PC-9 (cell line): ENCODE results near the gene URB2. TPM values are rescaled to one million over a fixed set of nuclear protein-coding genes. Genes with fewer than 3 reads are reported as not detected.

Source experiments
- BruUV-seq: library from RNA; stranded (reverse); fragments of 400-500 nt; replicated peaks from 2 replicates; lab custom pipeline; 2021; lab: Mats Ljungman, UMichigan
- CTCF ChIA-PET: fragments of 300-600 bp; sonication (Branson Sonifier 250); formaldehyde crosslinking; loops from one replicate; lab custom pipeline; 2022; ENCODE audit warnings: antibody characterized with exemption; lab: Charles Lee
- POLR2A ChIA-PET: fragments of 300-600 bp; sonication (Branson Sonifier 250); formaldehyde crosslinking; loops from one replicate; lab custom pipeline; 2022; ENCODE audit warnings: antibody characterized with exemption; ENCODE audit not compliant: unreplicated experiment; lab: Charles Lee
- DNase-seq, 2 experiments: peaks; one replicate each; pipeline versions ENCODE4 v3.0.0 to v3.0.0-alpha.2; 2015 to 2022; ENCODE audit warnings: mixed read lengths in 1 of 2
- H2AFZ ChIP-seq: fragments of 200-600 bp; sonication (generic); 2 replicates; pipeline ENCODE4 v1.8.1; 2017; ENCODE audit warnings: antibody characterized with exemption
- H3F3A ChIP-seq: fragments of 200-600 bp; sonication (generic); 2 replicates; pipeline ENCODE4 v1.8.1; 2017; ENCODE audit warnings: antibody characterized with exemption, mild to moderate bottlenecking, low read depth; ENCODE audit not compliant: insufficient read depth
- H3K27ac ChIP-seq: fragments of 200-600 bp; sonication (generic); 2 replicates; pipeline ENCODE4 v1.6.1; 2016; ENCODE audit warnings: mixed run types
- H3K27me3 ChIP-seq: fragments of 200-600 bp; sonication (generic); 2 replicates; pipeline ENCODE4 v1.6.1; 2016; ENCODE audit warnings: low read depth, mixed run types; ENCODE audit not compliant: insufficient read depth
- H3K36me3 ChIP-seq: fragments of 200-600 bp; sonication (generic); 2 replicates; pipeline ENCODE4 v1.6.1; 2016; ENCODE audit warnings: low read depth, mixed run types
- H3K4me1 ChIP-seq: fragments of 200-600 bp; sonication (generic); replicated peaks from 2 replicates; pipeline ENCODE4 v1.6.1; 2016; ENCODE audit warnings: mixed run types; ENCODE audit not compliant: insufficient read depth
- H3K4me2 ChIP-seq: fragments of 200-600 bp; sonication (generic); 2 replicates; pipeline ENCODE4 v1.6.1; 2017; ENCODE audit warnings: mixed run types
- H3K4me3 ChIP-seq: fragments of 200-600 bp; sonication (generic); 2 replicates; pipeline ENCODE4 v1.6.1; 2016; ENCODE audit warnings: mixed run types
- H3K79me2 ChIP-seq: fragments of 200-600 bp; sonication (generic); 2 replicates; pipeline ENCODE4 v1.6.1; 2017; ENCODE audit warnings: low read depth, mixed run types
- H3K9me2 ChIP-seq: fragments of 200-600 bp; sonication (generic); 2 replicates; pipeline ENCODE4 v1.8.1; 2017; ENCODE audit warnings: mild to moderate bottlenecking; ENCODE audit not compliant: insufficient read depth
- H3K9me3 ChIP-seq: fragments of 200-600 bp; sonication (generic); 2 replicates; pipeline ENCODE4 v1.8.1; 2016; ENCODE audit warnings: low read depth; ENCODE audit not compliant: insufficient read depth
- H4K20me1 ChIP-seq: fragments of 200-600 bp; sonication (generic); 2 replicates; pipeline ENCODE4 v1.8.1; 2017; ENCODE audit not compliant: insufficient read depth
- CTCF ChIP-seq: fragments of 200-600 bp; sonication (generic); conservative IDR thresholded peaks from 2 replicates; pipeline ENCODE4 v1.6.1; 2017; ENCODE audit warnings: mixed run types, antibody characterized with exemption, mild to moderate bottlenecking, moderate library complexity
- EZH2 ChIP-seq: fragments of 200-600 bp; sonication (generic); IDR thresholded peaks from 2 replicates; pipeline ENCODE4 v1.8.0; 2017; ENCODE audit warnings: antibody characterized with exemption, low read depth
- intact Hi-C: fragments of 100-400 bp; cut with micrococcal nuclease; formaldehyde crosslinking; loops from one replicate; pipeline ENCODE4 v1.10.0; 2022; ENCODE audit not compliant: unreplicated experiment
- total RNA-seq: library from RNA; stranded (reverse); gene quantifications from 2 replicates; pipeline ENCODE4 v1.2.3, GENCODE V29; 2021

The URB2 gene
- total RNA-seq, 1 experiment from 2014 or later = 6.6 TPM

- Histone ChIP-seq H3K27me3 (no peaks in the 10 kb centered on the region), H3F3A (no peaks in the 10 kb centered on the region), H3K27ac (no peak overlapping the region), H3K4me2 (no peak overlapping the region), H3K9me3 (no peaks in the 10 kb centered on the region), H3K9me2 (no peaks in the 10 kb centered on the region), H3K4me3 (no peak overlapping the region), H3K79me2 (no peaks in the 10 kb centered on the region), H3K4me1 (no peaks in the 10 kb centered on the region), H3K36me3 (no peaks in the 10 kb centered on the region), H2AFZ (no peak overlapping the region), H4K20me1 (no peaks in the 10 kb centered on the region)
- TF ChIP-seq EZH2 (no peak), CTCF (no peak)
- BruUV-seq = no TSS peak
- DNase-seq = no peak
- ChIA-PET POLR2A (no interaction called here), CTCF (no interaction called here)
- intact Hi-C loops = no loop called here
Measured at GRCh38 chr1:229685149-229685548, 59.1 kb downstream of the URB2 start.

- TF ChIP-seq CTCF (no peak), EZH2 (no peak)
- no peaks in the 10 kb centered on the region for H3K4me1 ChIP-seq
- H3K79me2 ChIP-seq = no peaks in the 10 kb centered on the region
- DNase-seq = no peak
- no peaks in the 10 kb centered on the region for H3F3A ChIP-seq
- ChIA-PET POLR2A (no interaction called here), CTCF (no interaction called here)
- H3K27ac ChIP-seq = no peak overlapping the region
- H3K36me3 ChIP-seq = no peaks in the 10 kb centered on the region
- BruUV-seq = no TSS peak
- H4K20me1 ChIP-seq = no peaks in the 10 kb centered on the region
- H2AFZ ChIP-seq = no peak overlapping the region
- no peaks in the 10 kb centered on the region for H3K27me3 ChIP-seq
- H3K9me2 ChIP-seq = no peaks in the 10 kb centered on the region
- intact Hi-C loops = no loop called here
- no peaks in the 10 kb centered on the region for H3K9me3 ChIP-seq
- H3K4me3 ChIP-seq = no peak overlapping the region
- H3K4me2 ChIP-seq = no peak overlapping the region
Measured at GRCh38 chr1:229689273-229689672, 63.2 kb downstream of the URB2 start.

GRCh38 chr1:229689904-229690303, 63.9 kb downstream of the URB2 start:
- intact Hi-C loops = no loop called here

More at GRCh38 chr1:229689904-229690303, 63.9 kb downstream of the URB2 start:
- Histone ChIP-seq H3K4me1 (no peaks in the 10 kb centered on the region), H3K27me3 (no peaks in the 10 kb centered on the region), H4K20me1 (no peaks in the 10 kb centered on the region), H3F3A (no peaks in the 10 kb centered on the region), H2AFZ (no peak overlapping the region), H3K79me2 (no peaks in the 10 kb centered on the region), H3K4me2 (no peak overlapping the region), H3K36me3 (no peaks in the 10 kb centered on the region), H3K9me2 (no peaks in the 10 kb centered on the region), H3K4me3 (no peak overlapping the region), H3K9me3 (no peaks in the 10 kb centered on the region), H3K27ac (no peak overlapping the region)
- no peak for DNase-seq
- BruUV-seq = no TSS peak
- ChIA-PET CTCF (no interaction called here), POLR2A (no interaction called here)
- TF ChIP-seq CTCF (no peak), EZH2 (no peak)
